Omental fat pad (tissue), 4 donors: Measurements from ENCODE around the gene ZBED6. TPM values are rescaled to one million over a fixed set of nuclear protein-coding genes. Genes with fewer than 3 reads are reported as not detected.

Experiments
- ATAC-seq: fragments of 150-250 bp; one replicate; pipeline ENCODE4 v1.9.1; 2016; ENCODE audit warnings: mild to moderate bottlenecking, moderate library complexity; ENCODE audit not compliant: low FRiP score
- DNase-seq: peaks from one replicate; pipeline ENCODE4 v3.0.0-alpha.2; 2019; ENCODE audit warnings: low spot score
- CTCF ChIP-seq, 3 donors: fragments of 450-650 bp; IDR thresholded peaks; one replicate each; pipeline ENCODE4 v1.5.1; 2016 to 2017; ENCODE audit warnings: antibody characterized with exemption in 3 of 3, mild to moderate bottlenecking in 3 of 3, moderate library complexity in 2 of 3
- small RNA-seq: library from RNA; depleted of rRNA; stranded (forward); fragments of <200 nt; gene quantifications from one replicate; pipeline ENCODE3, GENCODE V24; 2016
- total RNA-seq, 4 donors: library from RNA; depleted of rRNA; stranded (reverse); fragments of >200 nt; gene quantifications; one replicate each; pipeline ENCODE4 v1.1.0, GENCODE V29; 2016

The ZBED6 gene
- total RNA-seq, 4 donors from 2014 or later: 24.9 to 32.3 (median 27.7) TPM

DNA sequence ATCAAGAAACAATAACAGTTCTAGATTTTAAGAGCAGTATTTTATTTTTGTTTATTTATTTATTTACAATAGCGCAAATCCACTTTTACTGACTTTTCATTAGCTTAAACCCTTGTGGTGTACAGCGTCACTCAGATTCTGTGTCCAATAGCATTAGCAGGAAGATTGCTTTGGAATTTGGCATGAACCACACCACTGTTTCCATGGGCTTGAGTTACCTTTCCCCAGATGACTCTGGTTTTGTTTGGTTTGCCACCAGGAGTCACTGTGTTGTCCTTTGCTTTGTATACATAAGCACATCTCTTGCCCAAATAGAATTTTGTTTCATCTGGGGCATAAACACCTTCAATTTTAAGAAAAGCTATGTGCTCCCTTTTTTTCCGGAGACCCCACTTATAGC, 40.1 kb downstream of the ZBED6 start:
- TF ChIP-seq CTCF (IDR thresholded peaks at IDR 0.05): no peak
- ATAC-seq: no peak

DNA sequence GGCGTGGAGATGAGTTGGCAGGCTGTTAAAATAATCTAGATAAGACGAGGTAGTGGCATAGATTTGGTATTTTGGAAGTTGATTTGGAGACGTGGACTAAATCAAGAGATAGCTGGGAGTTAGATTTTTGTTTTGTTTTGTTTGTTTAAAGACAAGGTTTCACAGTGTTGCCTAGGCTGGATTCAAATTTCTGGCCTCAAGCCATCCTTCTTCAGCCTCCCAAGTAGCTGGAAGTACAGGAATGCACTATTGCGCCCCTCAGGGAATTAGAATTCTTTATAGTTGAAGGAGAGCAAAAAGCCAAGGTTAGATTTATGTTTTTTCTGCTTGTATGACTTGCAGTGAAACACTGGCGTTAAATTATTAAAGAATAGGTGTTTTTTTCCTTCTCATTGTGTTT, 43.7 kb downstream of the ZBED6 start:
- no peak for DNase-seq
- ATAC-seq: peak; percentile 62
- no peak for TF ChIP-seq CTCF (IDR thresholded peaks at IDR 0.05)

More for the DNA sequence above, 40.1 kb downstream of the ZBED6 start:
- no peak for DNase-seq

- ATAC-seq: no peak
- no peak for DNase-seq
- TF ChIP-seq CTCF (IDR thresholded peaks at IDR 0.05): no peak
These were observed 44.9 kb downstream of the ZBED6 start for GRCh38 chr1:203840208-203840808.

- ATAC-seq (no peak), DNase-seq (no peak)
- no peak for TF ChIP-seq CTCF (IDR thresholded peaks at IDR 0.05)
These were observed 47.1 kb downstream of the ZBED6 start for GRCh38 chr1:203842559-203842876.

DNA sequence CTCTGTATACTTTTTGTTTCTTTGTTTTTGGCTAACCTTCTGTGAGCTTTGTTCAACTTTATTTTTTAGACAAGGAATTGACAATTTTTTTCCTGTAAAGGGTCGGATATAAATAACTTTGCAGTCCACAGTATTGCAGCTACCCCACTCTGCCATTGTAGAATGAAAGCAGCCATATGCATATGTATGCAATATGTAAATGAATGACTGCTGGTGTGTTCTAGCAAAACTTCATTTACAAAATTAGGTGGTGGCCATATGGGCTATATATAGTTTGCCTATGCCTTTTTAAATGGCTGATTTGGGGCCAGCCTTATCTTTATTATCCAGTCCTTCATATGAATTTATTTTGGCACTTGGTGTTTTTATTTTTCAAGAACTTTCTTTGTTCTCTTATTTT, 48.0 kb downstream of the ZBED6 start:
- ATAC-seq (no peak), DNase-seq (no peak)
- TF ChIP-seq CTCF (IDR thresholded peaks at IDR 0.05): no peak

Small RNA genes within 50 kb of the gene (small RNA-seq; reads per million reads assigned to genes)
- gene ZC3H11A: 0.39 reads per million

Other genes starting within 250 kb of the ZBED6 start
- gene ATP2B4, start 168.8 kb upstream of the ZBED6 start, total RNA-seq: 100 to 1,000 TPM in 3 of 4 donors, 10 to 100 TPM in 1; 90.4 to 212 (median 146) TPM
- 1 to 10 TPM in 3 of 4 donors, under 1 TPM in 1; 0.19 to 2.4 (median 1.4) TPM for gene LAX1, start 30.4 kb upstream of the ZBED6 start, total RNA-seq
- gene ZC3H11A, start within 50 bp of the ZBED6 start, total RNA-seq: 100 to 1,000 TPM in 3 of 4 donors, 10 to 100 TPM in 1; 97.6 to 140 (median 108) TPM
- gene SNRPE, start 66.0 kb downstream of the ZBED6 start, total RNA-seq: 10 to 100 TPM; 26.3 to 53.7 (median 42.5) TPM